Measurements from ENCODE around the gene CEP72.

Gene CEP72

GRCh38 chr5:643811-644271, 31.7 kb downstream of the CEP72 start:
- peak overlapping the region; percentile 16 for H3K4me3 ChIP-seq (ENCODE audit: low read depth, low read length, poor library complexity, severe bottlenecking)
- TF ChIP-seq EZH2 (IDR thresholded peaks at IDR 0.05; ENCODE audit: borderline replicate concordance, low read length) (no peak), CTCF (IDR thresholded peaks at IDR 0.05; ENCODE audit: low read length) (no peak)
- peaks cover 70% of the 10 kb centered on the region for H3K36me3 ChIP-seq (ENCODE audit: insufficient read depth, low read length)
- no peaks in the 10 kb centered on the region for H3K9me2 ChIP-seq (ENCODE audit: low read depth, low read length)
- peaks cover 19% of the 10 kb centered on the region for H3K4me1 ChIP-seq (ENCODE audit: insufficient read depth, low read length, severe bottlenecking)
- peak overlapping the region; percentile 49 for H3K4me2 ChIP-seq (ENCODE audit: low read length)
- no peaks in the 10 kb centered on the region for H3K9me3 ChIP-seq (ENCODE audit: low read length)
- no peaks in the 10 kb centered on the region for H3F3A ChIP-seq (ENCODE audit: insufficient read depth, low read length)
- H3K79me2 ChIP-seq (ENCODE audit: insufficient read depth, low read length): no peaks in the 10 kb centered on the region
- no peaks in the 10 kb centered on the region for H3K27me3 ChIP-seq (ENCODE audit: insufficient read depth, low read length)
- H3K27ac ChIP-seq (ENCODE audit: low read depth, low read length, poor library complexity, severe bottlenecking): peak overlapping the region; percentile 53
- no peaks in the 10 kb centered on the region for H4K20me1 ChIP-seq (ENCODE audit: insufficient read depth, low read length)
- peak overlapping the region; percentile 4; the same call in 1 of the 2 replicates for H3K9ac ChIP-seq (ENCODE audit: low read length)
- no peak overlapping the region for H2AFZ ChIP-seq (ENCODE audit: low read length)

GRCh38 chr5:644509-644908, 32.4 kb downstream of the CEP72 start:
- peak overlapping the region; percentile 49; the same call in 1 of the 2 replicates for H3K4me2 ChIP-seq (ENCODE audit: low read length)
- no peaks in the 10 kb centered on the region for H4K20me1 ChIP-seq (ENCODE audit: insufficient read depth, low read length)
- peak overlapping the region; percentile 53 for H3K27ac ChIP-seq (ENCODE audit: low read depth, low read length, poor library complexity, severe bottlenecking)
- H3K9ac ChIP-seq (ENCODE audit: low read length): peak overlapping the region; percentile 4; the same call in 1 of the 2 replicates
- peak overlapping the region; percentile 16 for H3K4me3 ChIP-seq (ENCODE audit: low read depth, low read length, poor library complexity, severe bottlenecking)
- H3K9me3 ChIP-seq (ENCODE audit: low read length): no peaks in the 10 kb centered on the region
- H3F3A ChIP-seq (ENCODE audit: insufficient read depth, low read length): no peaks in the 10 kb centered on the region
- peaks cover 70% of the 10 kb centered on the region for H3K36me3 ChIP-seq (ENCODE audit: insufficient read depth, low read length)
- TF ChIP-seq EZH2 (IDR thresholded peaks at IDR 0.05; ENCODE audit: borderline replicate concordance, low read length) (no peak), CTCF (IDR thresholded peaks at IDR 0.05; ENCODE audit: low read length) (no peak)
- no peak overlapping the region for H2AFZ ChIP-seq (ENCODE audit: low read length)
- H3K27me3 ChIP-seq (ENCODE audit: insufficient read depth, low read length): no peaks in the 10 kb centered on the region
- peaks cover 19% of the 10 kb centered on the region for H3K4me1 ChIP-seq (ENCODE audit: insufficient read depth, low read length, severe bottlenecking)
- no peaks in the 10 kb centered on the region for H3K79me2 ChIP-seq (ENCODE audit: insufficient read depth, low read length)
- no peaks in the 10 kb centered on the region for H3K9me2 ChIP-seq (ENCODE audit: low read depth, low read length)

- peaks cover 70% of the 10 kb centered on the region for H3K36me3 ChIP-seq (ENCODE audit: insufficient read depth, low read length)
These were observed 32.8 kb downstream of the CEP72 start for GRCh38 chr5:644971-645370.

More at GRCh38 chr5:644971-645370, 32.8 kb downstream of the CEP72 start:
- H3K27me3 ChIP-seq (ENCODE audit: insufficient read depth, low read length): no peaks in the 10 kb centered on the region
- H3K79me2 ChIP-seq (ENCODE audit: insufficient read depth, low read length): no peaks in the 10 kb centered on the region
- H3K4me1 ChIP-seq (ENCODE audit: insufficient read depth, low read length, severe bottlenecking): peaks cover 19% of the 10 kb centered on the region
- no peaks in the 10 kb centered on the region for H3F3A ChIP-seq (ENCODE audit: insufficient read depth, low read length)
- no peak overlapping the region for H2AFZ ChIP-seq (ENCODE audit: low read length)
- no peaks in the 10 kb centered on the region for H3K9me3 ChIP-seq (ENCODE audit: low read length)
- no peak overlapping the region for H3K27ac ChIP-seq (ENCODE audit: low read depth, low read length, poor library complexity, severe bottlenecking)
- H3K4me2 ChIP-seq (ENCODE audit: low read length): no peak overlapping the region
- no peak overlapping the region for H3K4me3 ChIP-seq (ENCODE audit: low read depth, low read length, poor library complexity, severe bottlenecking)
- TF ChIP-seq CTCF (IDR thresholded peaks at IDR 0.05; ENCODE audit: low read length) (no peak), EZH2 (IDR thresholded peaks at IDR 0.05; ENCODE audit: borderline replicate concordance, low read length) (no peak)
- no peaks in the 10 kb centered on the region for H3K9me2 ChIP-seq (ENCODE audit: low read depth, low read length)
- H4K20me1 ChIP-seq (ENCODE audit: insufficient read depth, low read length): no peaks in the 10 kb centered on the region
- H3K9ac ChIP-seq (ENCODE audit: low read length): no peak overlapping the region
